ENCODE measurements around the gene CIRBP.

DNA sequence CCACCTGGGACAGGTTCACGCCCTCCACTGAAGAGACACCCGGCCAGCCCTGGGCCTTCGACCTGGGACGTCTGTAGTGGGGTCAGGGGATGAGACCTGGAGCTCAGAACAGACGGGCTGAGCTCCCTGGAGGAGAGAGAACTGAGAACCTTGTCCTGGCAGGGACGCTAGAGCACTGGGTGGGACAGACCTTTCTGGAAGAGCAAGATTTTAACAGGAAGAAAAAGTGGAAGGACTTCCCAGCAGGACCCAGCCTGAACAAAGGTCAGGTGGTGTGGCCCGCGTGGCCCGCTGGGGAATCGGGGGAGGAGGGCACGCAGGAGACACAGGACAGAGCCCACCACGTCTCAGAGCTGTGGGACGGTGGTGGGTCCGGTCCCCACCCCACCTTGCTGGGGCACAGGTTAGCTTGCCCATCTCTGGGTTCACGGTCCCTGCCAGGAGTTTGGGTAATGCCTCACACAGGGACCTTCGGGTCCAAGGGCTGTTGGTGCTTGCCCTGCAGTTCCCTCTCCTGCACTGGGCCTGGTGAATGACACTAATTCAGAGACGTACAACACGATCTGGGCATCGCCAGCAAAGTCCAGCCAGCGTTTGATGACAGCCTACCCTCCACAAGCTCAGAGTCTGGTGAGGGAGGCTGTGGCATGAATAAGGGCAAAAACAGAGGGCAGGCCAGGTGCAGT is 15.3 kb downstream of the CIRBP start:
- TF ChIP-seq EZH2phosphoT487 (IDR thresholded peaks at IDR 0.05; ENCODE audit: borderline replicate concordance, low read depth, low read length) (no peak), CTCF (conservative IDR thresholded peaks at IDR 0.05; ENCODE audit: low read length) (no peak)

All from OCI-LY7 (cell line).